Activated CD4-positive, alpha-beta T cell treated with anti-CD3 and anti-CD28 coated beads for 1 hour (primary cell): ENCODE results near the gene ADO.

ENCODE experiments used
- DNase-seq: peaks from one replicate; pipeline ENCODE4 v3.0.0-alpha.2; 2020

The ADO gene

DNA sequence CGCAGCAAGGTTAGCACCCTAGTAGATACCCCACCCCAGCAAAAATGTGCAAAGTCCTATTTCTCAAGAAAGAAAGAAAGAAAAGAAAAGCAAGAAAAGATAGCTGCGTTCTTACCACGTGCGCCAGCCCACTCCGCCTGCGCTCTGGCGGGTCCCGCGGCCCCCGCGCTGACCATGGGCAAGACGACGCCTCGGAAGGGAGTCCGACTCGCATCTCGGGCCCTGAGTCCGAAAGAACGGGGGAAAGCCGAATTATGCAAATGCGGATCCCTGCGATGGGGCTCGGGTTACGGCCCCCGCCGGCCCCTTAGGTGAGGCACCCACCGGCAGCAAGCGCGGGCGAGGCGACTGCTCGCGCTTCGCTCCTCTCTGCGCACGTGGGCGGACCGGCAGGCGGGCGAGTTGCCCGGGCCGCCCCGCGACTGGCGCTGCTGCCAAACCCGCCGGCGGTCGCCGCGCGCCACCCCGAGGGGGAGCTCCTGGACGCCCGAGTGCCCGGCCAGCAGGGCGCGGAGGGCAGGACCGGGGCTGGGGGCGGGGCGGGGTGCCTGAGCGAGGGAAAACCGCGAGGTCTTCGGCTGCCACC, 14.0 kb downstream of the ADO start:
- DNase-seq, result peak; percentile 44

GRCh38 chr10:62819141-62819920, 14.8 kb downstream of the ADO start:
- DNase-seq, result no peak

GRCh38 chr10:62820586-62820985, 16.1 kb downstream of the ADO start:
- no peak for DNase-seq

GRCh38 chr10:62826273-62826672, 21.8 kb downstream of the ADO start:
- no peak for DNase-seq

DNA sequence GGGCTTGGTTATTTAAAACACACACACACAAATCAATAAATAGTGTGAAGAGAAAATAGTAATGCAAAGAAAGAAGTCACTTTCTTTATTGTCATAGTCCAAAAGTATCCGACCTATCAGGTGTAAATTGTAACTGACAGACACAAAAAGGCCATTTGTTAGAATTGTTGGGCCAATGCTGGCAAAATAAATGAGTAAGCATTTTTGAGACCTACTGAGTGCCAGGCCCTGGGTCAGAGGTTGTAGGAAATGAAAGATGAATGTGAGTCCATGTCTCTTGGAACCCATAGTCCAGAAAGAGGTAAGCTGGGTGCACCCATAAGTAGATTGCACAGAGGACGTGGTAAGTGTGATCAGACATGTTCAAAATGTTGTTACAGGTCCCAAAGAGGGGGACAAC, 25.1 kb downstream of the ADO start:
- no peak for DNase-seq

GRCh38 chr10:62830679-62831078, 26.2 kb downstream of the ADO start:
- no peak for DNase-seq

GRCh38 chr10:62831346-62831745, 26.8 kb downstream of the ADO start:
- DNase-seq, result no peak

DNA sequence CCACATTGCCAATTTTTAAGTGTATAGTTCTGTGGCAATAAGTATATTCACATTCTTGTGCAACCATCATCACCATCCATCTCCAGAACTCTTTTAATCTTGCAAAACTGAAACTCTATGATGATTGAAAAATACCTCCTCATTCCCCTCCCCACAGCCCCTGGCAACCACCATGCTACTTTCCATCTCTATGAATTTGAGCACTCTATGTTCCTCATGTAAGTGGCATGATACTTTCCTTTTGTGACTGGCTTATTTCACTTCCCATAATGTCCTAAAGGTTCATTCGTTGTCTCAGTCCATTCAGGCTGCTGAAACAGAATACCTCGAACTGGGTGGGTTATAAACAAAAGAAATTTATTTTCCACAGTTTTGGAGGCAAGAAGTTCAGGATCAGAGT, 35.1 kb downstream of the ADO start:
- DNase-seq, result no peak

- no peak for DNase-seq
Observed at GRCh38 chr10:62842983-62843382, 38.5 kb downstream of the ADO start.

DNA sequence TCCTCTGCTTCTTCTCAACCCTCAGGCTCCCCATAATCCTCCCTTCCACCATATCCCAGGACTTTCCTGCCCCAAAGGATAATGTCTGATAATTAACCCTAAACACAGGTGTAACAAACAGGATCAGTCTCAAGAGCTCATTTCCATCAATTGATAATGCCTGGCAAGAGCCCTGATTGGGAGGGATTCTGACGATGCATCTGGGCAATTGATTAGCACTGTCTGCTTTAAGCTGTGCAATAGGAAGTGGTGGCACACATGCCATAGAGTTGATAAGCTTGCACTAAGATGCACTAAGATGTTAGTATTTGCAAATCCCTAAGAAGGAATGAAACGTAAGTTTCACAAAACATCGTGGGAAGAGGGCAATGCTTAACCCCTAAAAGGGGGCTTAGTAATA, 39.1 kb downstream of the ADO start:
- DNase-seq, result no peak

DNA sequence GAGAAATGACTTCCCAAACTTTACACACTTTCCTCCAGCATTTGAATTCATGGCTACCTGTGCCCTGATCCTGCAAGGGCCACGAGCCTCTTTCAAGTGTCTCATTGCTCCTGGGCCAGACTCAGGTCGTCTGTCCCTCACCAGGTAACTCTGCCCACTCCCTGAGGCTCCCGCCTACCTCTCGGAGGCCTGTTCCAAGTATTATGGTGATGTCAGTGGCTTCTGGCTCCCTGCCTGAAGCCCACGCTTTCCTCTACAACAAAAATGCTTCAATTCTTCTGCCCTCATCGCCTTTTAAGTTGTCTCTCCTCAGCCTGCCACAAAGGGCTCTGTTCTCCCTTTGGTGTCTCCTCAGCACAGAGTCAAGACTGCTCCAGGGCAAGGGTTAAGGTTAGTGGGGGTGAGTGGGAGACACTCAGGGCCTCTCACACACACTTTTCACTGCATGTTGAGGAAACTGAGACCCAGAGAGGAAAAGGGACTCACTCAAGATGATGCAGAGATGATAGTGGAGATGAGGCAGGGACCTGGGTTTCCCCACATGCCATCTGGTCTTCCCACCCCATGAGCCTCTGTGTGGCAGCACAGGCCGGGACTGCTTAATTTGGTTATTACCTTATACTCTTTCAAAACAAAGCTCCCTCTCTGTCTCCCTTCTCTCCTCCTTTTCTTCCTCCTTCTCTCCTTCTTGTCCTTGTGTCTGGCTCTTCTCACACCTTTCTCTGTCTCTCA, 39.9 kb downstream of the ADO start:
- no peak for DNase-seq

GRCh38 chr10:62847433-62847832, 42.9 kb downstream of the ADO start:
- no peak for DNase-seq

- DNase-seq, result no peak
Observed at GRCh38 chr10:62850646-62851045, 46.1 kb downstream of the ADO start.

DNA sequence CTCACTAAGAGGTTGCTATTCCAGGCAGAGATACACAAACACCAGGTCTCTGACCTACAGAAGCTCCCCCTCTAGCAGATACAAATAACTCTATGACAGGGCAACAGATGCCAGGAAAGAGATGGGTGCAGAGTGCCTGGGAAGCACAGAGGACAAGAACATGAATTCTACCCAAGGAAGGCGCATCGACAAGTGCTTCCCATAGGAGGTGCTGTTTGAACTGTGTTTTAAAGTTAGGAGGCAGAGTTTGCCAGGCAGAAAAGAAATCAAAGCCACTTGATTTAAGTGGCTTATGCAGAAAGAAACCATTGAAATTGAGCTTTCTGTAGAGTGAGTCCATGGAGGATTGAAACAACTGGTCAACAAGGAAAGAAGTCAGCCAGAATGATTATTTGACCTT, 46.9 kb downstream of the ADO start:
- DNase-seq, result no peak

DNA sequence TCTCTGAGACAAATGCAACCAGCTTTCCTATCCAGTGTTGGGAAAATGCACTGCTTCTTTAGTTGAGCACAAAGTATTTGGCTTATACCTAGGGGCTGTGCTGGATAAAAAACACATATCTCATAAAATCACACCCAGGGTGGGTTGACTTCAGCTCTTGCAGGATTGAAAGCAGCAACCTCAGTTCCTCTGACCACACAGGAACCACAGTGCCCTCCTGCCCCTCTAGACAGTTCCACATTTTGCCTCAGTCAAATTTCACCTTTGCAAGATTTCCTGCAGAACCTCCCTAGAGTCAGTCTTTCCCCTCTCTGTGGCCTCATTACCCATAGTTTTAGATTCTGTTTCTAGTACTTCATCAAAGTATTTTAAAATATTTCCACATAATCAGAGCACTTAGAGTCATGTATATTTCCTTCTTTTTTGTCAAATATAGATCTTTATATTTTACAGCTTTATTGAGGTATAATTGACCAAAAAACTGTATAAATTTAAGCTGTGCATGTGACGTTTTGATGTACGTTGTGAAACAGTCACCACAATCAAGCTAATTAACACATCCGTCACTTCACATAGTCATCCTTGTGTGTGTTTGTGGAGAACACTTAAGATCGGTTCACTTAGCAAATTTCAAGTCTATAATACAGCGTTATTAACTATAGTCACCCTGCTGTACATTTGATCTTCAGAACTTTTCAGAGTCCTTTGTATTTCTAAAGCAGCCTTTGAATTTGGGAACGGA, 48.6 kb downstream of the ADO start:
- DNase-seq, result no peak

- no peak for DNase-seq
Observed at GRCh38 chr10:62853710-62854109, 49.2 kb downstream of the ADO start.

DNA sequence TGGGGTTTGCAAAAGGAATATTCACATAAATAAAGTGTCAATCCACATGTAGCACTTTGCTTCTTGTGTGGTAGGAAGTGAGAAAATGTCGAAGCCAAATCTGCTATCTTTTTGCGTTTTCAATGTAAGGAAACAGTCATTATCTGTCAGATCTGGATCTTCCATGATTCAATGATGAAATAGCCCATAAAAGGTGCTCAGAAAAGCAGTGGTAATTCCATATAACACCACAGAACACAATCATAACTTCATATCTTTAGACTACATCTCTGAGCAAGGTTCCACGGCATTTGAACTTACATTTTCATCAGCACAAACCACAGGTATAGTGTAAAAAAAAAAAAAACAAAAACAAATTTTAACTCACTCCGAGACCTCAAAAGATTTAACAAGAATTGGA, 51.5 kb downstream of the ADO start:
- no peak for DNase-seq
